ENCODE results near the gene RNU11. TPM values are rescaled to one million over a fixed set of nuclear protein-coding genes. Genes with fewer than 3 reads are reported as not detected.
"Not testable (repeated sequence)": the region's sequence is repeated elsewhere in the genome, so short reads cannot be mapped to it uniquely, and the experiment has no call there.

RNU11 gene
- total RNA-seq, 1 donor from 2014 or later = not detected

DNA sequence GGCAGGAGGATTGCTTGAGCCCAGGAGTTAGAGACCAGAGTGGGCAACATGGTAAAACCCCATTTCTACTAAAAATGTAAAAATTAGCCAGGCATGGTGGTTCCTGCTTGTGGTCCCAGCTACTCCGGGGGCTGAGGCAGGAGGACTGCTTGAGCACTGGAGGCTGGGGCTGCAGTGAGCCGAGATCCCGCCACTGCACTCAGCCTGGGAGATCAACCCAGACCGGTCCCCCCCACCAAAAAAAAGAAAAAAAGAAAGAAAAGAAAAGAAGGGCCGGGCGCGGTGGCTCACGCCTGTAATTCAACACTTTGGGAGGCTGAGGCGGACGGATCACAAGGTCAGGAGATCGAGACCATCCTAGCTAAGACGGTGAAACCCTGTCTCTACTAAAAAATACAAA, 18.4 kb downstream of the RNU11 start:
- no peaks in the 10 kb centered on the region for H3K27me3 ChIP-seq (ENCODE audit: low read depth)
- DNase-seq (no peak), ATAC-seq (no peak)
- H3K4me3 ChIP-seq = no peak overlapping the region
- no peaks in the 10 kb centered on the region for H3K36me3 ChIP-seq
- TF ChIP-seq, protein P1, sequence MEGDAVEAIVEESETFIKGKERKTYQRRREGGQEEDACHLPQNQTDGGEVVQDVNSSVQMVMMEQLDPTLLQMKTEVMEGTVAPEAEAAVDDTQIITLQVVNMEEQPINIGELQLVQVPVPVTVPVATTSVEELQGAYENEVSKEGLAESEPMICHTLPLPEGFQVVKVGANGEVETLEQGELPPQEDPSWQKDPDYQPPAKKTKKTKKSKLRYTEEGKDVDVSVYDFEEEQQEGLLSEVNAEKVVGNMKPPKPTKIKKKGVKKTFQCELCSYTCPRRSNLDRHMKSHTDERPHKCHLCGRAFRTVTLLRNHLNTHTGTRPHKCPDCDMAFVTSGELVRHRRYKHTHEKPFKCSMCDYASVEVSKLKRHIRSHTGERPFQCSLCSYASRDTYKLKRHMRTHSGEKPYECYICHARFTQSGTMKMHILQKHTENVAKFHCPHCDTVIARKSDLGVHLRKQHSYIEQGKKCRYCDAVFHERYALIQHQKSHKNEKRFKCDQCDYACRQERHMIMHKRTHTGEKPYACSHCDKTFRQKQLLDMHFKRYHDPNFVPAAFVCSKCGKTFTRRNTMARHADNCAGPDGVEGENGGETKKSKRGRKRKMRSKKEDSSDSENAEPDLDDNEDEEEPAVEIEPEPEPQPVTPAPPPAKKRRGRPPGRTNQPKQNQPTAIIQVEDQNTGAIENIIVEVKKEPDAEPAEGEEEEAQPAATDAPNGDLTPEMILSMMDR (IDR thresholded peaks at IDR 0.05) = no peak
- no peaks in the 10 kb centered on the region for H3K9me3 ChIP-seq
- no peak overlapping the region for H3K27ac ChIP-seq
- intact Hi-C loops (cut with DNase I) = no loop called here
- peaks cover 15% of the 10 kb centered on the region for H3K4me1 ChIP-seq

DNA sequence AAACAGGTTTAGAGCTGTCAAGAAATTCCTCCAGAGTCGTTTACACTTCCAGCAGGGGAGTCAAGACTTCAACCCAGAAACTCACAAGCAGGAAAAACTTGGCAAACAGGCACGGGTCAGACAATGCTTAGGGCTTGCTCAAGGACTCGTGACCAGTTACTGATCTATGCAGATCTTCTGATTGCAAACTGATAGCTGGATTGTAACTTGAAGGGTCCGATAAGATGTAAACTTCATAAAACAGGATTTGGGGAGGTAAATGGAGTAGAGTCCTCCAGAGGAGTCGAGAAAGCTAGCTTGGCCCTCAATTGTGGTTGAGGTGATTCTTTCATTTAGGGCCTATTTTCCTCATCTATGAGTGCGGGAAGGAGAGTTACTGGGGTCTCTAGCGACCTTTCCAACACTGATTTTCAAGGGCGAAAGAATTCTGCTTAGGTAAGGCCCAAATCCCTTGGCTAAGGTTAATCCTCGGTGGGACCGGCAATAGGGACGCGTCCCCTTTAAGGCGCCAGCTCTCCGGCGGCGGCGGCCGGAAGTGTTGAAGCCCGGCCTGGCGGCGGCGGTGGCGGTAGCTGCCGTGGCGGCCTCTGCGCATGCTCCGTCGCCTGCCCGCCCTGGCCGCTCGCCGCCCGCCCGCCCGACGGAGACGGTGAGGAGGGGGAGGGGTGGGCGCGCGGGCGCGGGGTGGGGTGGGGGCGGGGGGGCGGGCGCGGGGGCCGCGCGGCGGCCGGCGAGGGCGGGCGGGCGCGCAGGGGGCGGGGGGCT, 20.0 kb downstream of the RNU11 start, which contains the start of gene GMEB1:
Gene GMEB1, plus strand, starts transcription at position 594 of the 765 bp plus-strand sequence. CDS start 14,829 bp downstream, outside the sequence.
- no peaks in the 10 kb centered on the region for H3K27me3 ChIP-seq (ENCODE audit: low read depth)
- intact Hi-C loops (cut with DNase I) = no loop called here
- no peaks in the 10 kb centered on the region for H3K36me3 ChIP-seq
- peak; percentile 93 for DNase-seq
- TF ChIP-seq, protein P1 (IDR thresholded peaks at IDR 0.05) = no peak
- peak within 1 kb of the TSS; percentile 96 for H3K4me3 ChIP-seq
- ATAC-seq = peak; percentile 93 to 94
- peaks cover 15% of the 10 kb centered on the region for H3K4me1 ChIP-seq
- no peaks in the 10 kb centered on the region for H3K9me3 ChIP-seq
- peak within 1 kb of the TSS; percentile 99 for H3K27ac ChIP-seq

DNA sequence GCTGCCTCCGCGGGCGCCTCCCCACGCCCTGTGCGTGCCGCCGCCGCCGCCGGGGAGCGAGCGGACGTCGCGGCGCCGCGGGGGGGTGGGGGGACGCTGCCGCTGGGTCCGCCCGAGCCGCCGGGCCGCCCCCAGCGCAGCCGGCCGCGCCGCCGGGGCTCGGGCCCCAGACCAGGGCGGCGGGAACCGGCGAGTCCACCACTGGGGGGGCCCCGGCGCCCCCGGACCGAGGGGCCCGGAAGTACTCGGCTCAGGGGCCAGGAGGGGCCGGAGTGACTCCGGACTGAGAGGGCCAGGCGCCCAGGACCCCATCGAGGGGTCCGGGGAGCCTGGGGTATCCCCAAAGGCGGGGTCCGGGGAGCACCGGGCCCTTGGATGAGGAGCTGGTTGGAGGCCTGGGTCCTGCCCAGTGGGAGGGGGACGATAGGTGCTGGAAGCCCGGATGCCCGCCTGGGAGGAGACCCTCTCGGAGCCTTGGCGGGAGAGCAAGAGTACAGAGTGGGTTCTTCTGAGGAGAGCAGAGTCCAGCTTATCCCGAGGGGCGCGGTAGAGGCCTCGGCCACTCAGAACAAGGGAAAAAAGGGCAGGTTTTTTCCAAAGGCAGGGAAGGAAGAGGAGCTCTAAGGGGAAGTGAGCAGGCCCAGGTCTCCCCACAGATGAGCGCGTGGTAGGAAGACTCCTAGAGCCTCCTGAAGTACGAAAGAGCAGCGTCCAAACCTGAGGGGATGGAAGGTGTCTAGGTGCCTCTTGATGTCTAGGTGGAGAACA, 20.7 kb downstream of the RNU11 start:
- Histone ChIP-seq H3K9me3 (no peaks in the 10 kb centered on the region), H3K4me3 (peak overlapping the region; percentile 96), H3K27me3 (ENCODE audit: low read depth) (no peaks in the 10 kb centered on the region), H3K27ac (peak overlapping the region; percentile 99), H3K4me1 (peaks cover 15% of the 10 kb centered on the region), H3K36me3 (no peaks in the 10 kb centered on the region)
- ATAC-seq = peak; percentile 88
- DNase-seq = peak; percentile 78
- TF ChIP-seq, protein P1 (IDR thresholded peaks at IDR 0.05) = no peak
- intact Hi-C loops (cut with DNase I) = no loop called here

DNA sequence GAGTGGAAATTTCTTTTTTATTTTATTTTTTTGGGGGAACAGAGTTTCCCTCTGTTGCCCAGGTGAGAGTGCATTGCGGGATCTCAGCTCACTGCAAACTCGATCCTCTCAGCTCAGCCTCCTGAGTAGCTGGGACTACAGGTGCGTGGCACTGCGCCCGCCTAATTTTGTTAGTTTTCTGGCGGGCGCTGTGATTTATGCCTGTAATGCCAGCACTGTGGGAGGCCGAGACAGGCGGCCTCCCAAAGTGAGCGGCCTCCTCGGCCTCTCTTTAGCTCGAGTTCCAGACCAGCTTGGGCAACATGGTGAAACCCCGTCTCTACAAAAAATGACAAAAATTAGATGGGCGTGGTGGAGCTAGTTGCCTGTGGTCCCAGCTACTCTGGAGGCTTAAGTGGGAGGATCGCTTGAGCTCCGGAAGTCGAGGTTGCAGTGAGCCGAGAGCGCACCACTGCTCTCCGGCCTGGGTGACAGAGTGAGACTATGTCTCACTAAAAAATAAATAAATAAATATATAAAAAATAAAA, 22.9 kb downstream of the RNU11 start:
- no peak overlapping the region for H3K4me3 ChIP-seq
- no peaks in the 10 kb centered on the region for H3K36me3 ChIP-seq
- no peak for ATAC-seq
- H3K4me1 ChIP-seq = peaks cover 15% of the 10 kb centered on the region
- no peaks in the 10 kb centered on the region for H3K27me3 ChIP-seq (ENCODE audit: low read depth)
- no peak overlapping the region for H3K27ac ChIP-seq
- no peaks in the 10 kb centered on the region for H3K9me3 ChIP-seq
- TF ChIP-seq, protein P1 (IDR thresholded peaks at IDR 0.05) = no peak
- intact Hi-C loops (cut with DNase I) = no loop called here
- no peak for DNase-seq

DNA sequence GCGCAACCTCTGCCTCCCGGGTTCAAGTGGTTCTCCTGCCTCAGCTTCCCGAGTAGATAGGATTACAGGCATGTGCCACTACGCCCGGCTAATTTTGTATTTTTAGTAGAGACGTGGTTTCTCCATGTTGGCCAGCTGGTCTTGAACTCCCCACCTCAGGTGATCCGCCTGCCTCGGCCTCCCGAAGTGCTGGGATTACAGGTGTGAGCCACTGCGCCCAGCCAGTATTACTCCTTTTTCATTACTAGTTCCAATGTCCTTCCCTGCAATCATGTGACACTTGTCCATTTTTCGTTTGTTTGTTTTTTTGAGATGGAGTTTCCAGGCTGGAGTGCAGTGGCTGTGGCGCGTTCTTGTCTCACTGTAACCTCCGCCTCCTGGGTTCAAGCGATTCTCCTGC, 24.6 kb downstream of the RNU11 start:
- H3K9me3 ChIP-seq; H3K27ac ChIP-seq; intact Hi-C loops (cut with DNase I); ATAC-seq; H3K4me3 ChIP-seq; H3K36me3 ChIP-seq; H3K27me3 ChIP-seq (ENCODE audit: low read depth); DNase-seq: not testable (repeated sequence)
- peaks cover 12% of the 10 kb centered on the region for H3K4me1 ChIP-seq

Measured in lower lobe of right lung (tissue), 2 donors.